Measurements from ENCODE around the gene DCBLD1.

DNA sequence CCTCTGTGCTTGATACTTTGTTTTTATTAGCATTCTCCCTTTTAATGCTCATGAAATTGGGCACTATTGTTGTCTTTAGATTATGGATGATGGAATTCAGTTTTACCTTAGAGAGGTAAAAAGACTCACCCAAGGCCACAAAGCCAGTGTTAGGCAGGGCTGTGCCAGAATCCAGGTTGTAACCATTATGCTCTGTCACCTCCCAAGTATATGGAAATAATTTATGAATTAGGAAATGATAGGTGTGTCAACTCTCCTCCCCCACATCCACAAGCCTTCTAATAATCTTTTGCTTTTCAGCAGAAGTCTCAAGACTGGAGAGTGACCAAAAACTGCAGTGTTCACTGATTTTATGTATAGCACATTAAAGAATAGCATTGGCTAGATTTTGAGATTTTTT lies 13.0 kb downstream of the DCBLD1 start:
- no peak for TF ChIP-seq POLR2AphosphoS5 (IDR thresholded peaks at IDR 0.05; ENCODE audit: insufficient read depth in 1 of 2, low read depth in 1 of 2)
- TF ChIP-seq, protein P1, sequence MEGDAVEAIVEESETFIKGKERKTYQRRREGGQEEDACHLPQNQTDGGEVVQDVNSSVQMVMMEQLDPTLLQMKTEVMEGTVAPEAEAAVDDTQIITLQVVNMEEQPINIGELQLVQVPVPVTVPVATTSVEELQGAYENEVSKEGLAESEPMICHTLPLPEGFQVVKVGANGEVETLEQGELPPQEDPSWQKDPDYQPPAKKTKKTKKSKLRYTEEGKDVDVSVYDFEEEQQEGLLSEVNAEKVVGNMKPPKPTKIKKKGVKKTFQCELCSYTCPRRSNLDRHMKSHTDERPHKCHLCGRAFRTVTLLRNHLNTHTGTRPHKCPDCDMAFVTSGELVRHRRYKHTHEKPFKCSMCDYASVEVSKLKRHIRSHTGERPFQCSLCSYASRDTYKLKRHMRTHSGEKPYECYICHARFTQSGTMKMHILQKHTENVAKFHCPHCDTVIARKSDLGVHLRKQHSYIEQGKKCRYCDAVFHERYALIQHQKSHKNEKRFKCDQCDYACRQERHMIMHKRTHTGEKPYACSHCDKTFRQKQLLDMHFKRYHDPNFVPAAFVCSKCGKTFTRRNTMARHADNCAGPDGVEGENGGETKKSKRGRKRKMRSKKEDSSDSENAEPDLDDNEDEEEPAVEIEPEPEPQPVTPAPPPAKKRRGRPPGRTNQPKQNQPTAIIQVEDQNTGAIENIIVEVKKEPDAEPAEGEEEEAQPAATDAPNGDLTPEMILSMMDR (IDR thresholded peaks at IDR 0.05): no peak
- TF ChIP-seq POLR2A (IDR thresholded peaks at IDR 0.05): no peak
